Glutamatergic neuron (in vitro differentiated cells): ENCODE measurements around the gene GAS2L1. TPM values are rescaled to one million over a fixed set of nuclear protein-coding genes. Genes with fewer than 3 reads are reported as not detected.
A peak's percentile ranks its signal among the peaks of the same experiment; 100 is the strongest.

Experiments
- DNase-seq: peaks from one replicate; pipeline ENCODE4 v3.0.0; 2022
- H3K27ac Mint-ChIP-seq: one replicate; pipeline ENCODE4 v1.8.0; 2020; ENCODE audit warnings: mild to moderate bottlenecking, mixed read lengths, inconsistent platforms; ENCODE audit not compliant: unreplicated experiment
- H3K27me3 Mint-ChIP-seq: one replicate; pipeline ENCODE4 v1.8.0; 2020; ENCODE audit warnings: mild to moderate bottlenecking, moderate library complexity, mixed read lengths, inconsistent platforms; ENCODE audit not compliant: unreplicated experiment
- H3K36me3 Mint-ChIP-seq: one replicate; pipeline ENCODE4 v1.8.0; 2020; ENCODE audit warnings: mild to moderate bottlenecking, mixed read lengths, inconsistent platforms; ENCODE audit not compliant: unreplicated experiment
- H3K4me1 Mint-ChIP-seq: one replicate; pipeline ENCODE4 v1.8.0; 2020; ENCODE audit warnings: mild to moderate bottlenecking, low read depth, mixed read lengths, inconsistent platforms; ENCODE audit not compliant: unreplicated experiment
- H3K4me3 Mint-ChIP-seq: one replicate; pipeline ENCODE4 v1.8.0; 2020; ENCODE audit warnings: mild to moderate bottlenecking, mixed read lengths, inconsistent platforms; ENCODE audit not compliant: unreplicated experiment
- H3K9me3 Mint-ChIP-seq: one replicate; pipeline ENCODE4 v1.8.0; 2020; ENCODE audit warnings: mild to moderate bottlenecking, moderate library complexity, mixed read lengths, inconsistent platforms; ENCODE audit not compliant: unreplicated experiment
- CTCF ChIP-seq: fragments of 200-600 bp; sonication (generic); IDR thresholded peaks from one replicate; pipeline ENCODE4 v1.5.0; 2021; ENCODE audit not compliant: partially characterized antibody, unreplicated experiment
- total RNA-seq: library from RNA; stranded (reverse); fragmentation: NEBNext Ultra II Directional; extraction: Animal tissue kit (Norgen Biotek cat#: 25700); gene quantifications from one replicate; pipeline ENCODE4 v1.2.1, GENCODE V29; 2021; ENCODE audit not compliant: unreplicated experiment

GAS2L1 gene
- total RNA-seq, 1 donor from 2014 or later: 10.3 TPM

GRCh38 chr22:29266564-29267461, 39.6 kb upstream of the GAS2L1 start:
- peaks cover 9% of the 10 kb centered on the region for H3K36me3 Mint-ChIP-seq

GRCh38 chr22:29267462-29267857, 39.0 kb upstream of the GAS2L1 start:
- peaks cover 9% of the 10 kb centered on the region for H3K36me3 Mint-ChIP-seq
- H3K4me1 Mint-ChIP-seq: peaks cover 32% of the 10 kb centered on the region

More at GRCh38 chr22:29266564-29267461, 39.6 kb upstream of the GAS2L1 start:
- peak; percentile 50 for DNase-seq
- Mint-ChIP-seq H3K4me3 (peak overlapping the region; percentile 92), H3K27me3 (peaks cover 9% of the 10 kb centered on the region), H3K4me1 (peaks cover 27% of the 10 kb centered on the region), H3K9me3 (peaks cover 12% of the 10 kb centered on the region), H3K27ac (peak overlapping the region; percentile 71)
- no peak for TF ChIP-seq CTCF

GRCh38 chr22:29267858-29268510, 38.5 kb upstream of the GAS2L1 start, which contains the start of the genes EWSR1 and RHBDD3:
EWSR1 (plus strand) TSS chr22:29268268; CDS start chr22:29268337, 69 bp downstream.
RHBDD3 (minus strand) TSS chr22:29267981; CDS start chr22:29265626, 2,355 bp downstream.
- Mint-ChIP-seq H3K27ac (peak within 1 kb of the TSS; percentile 99), H3K27me3 (peaks cover 9% of the 10 kb centered on the region), H3K4me3 (peak within 1 kb of the TSS; percentile 98), H3K36me3 (peaks cover 9% of the 10 kb centered on the region), H3K4me1 (peaks cover 33% of the 10 kb centered on the region), H3K9me3 (peaks cover 13% of the 10 kb centered on the region)
- DNase-seq: peak; percentile 96
- TF ChIP-seq CTCF: no peak

More at GRCh38 chr22:29267462-29267857, 39.0 kb upstream of the GAS2L1 start:
- no peak for TF ChIP-seq CTCF
- H3K4me3 Mint-ChIP-seq: peak overlapping the region; percentile 92
- H3K9me3 Mint-ChIP-seq: peaks cover 13% of the 10 kb centered on the region
- peaks cover 9% of the 10 kb centered on the region for H3K27me3 Mint-ChIP-seq
- DNase-seq: no peak
- H3K27ac Mint-ChIP-seq: peak overlapping the region; percentile 99

- H3K36me3 Mint-ChIP-seq: peaks cover 9% of the 10 kb centered on the region
- peaks cover 9% of the 10 kb centered on the region for H3K27me3 Mint-ChIP-seq
- H3K4me1 Mint-ChIP-seq: peaks cover 38% of the 10 kb centered on the region
- peak; percentile 59 for DNase-seq
- TF ChIP-seq CTCF: no peak
- H3K27ac Mint-ChIP-seq: peak overlapping the region; percentile 99
- peaks cover 13% of the 10 kb centered on the region for H3K9me3 Mint-ChIP-seq
- H3K4me3 Mint-ChIP-seq: peak overlapping the region; percentile 98
Observed at GRCh38 chr22:29268511-29269229, 37.8 kb upstream of the GAS2L1 start.
